GM21529 (cell line): ENCODE results near the gene HECW1.
"Not testable (repeated sequence)": the region's sequence is repeated elsewhere in the genome, so short reads cannot be mapped to it uniquely, and the experiment has no call there.

Experiments
- ATAC-seq: cut with Tn5 transposase; IDR thresholded peaks from one replicate; pipeline ENCODE4 v1.9.1; 2021; ENCODE audit not compliant: unreplicated experiment

The HECW1 gene

GRCh38 chr7:43460733-43461348 lies 348.4 kb downstream of the HECW1 start:
- ATAC-seq = no peak

GRCh38 chr7:43461349-43462024 lies 349.0 kb downstream of the HECW1 start:
- no peak for ATAC-seq

DNA sequence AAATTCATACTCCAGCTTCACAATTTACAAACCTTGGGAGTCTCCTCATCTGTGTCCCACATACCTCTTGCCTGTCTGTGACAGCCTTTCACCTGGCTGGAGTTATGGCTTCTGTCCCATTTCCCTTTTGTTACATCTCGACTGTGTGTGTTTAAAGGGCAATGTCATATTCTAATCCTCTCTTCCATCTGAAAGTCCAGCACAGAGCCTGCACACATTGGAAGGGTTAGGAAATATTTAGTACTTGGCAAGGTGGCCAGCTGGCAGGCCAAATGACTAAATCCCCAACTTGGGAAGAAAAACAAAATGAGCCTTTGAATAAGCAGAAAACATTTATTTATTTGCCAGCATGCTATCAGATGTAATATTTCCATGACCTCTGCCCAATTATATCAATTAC lies 350.4 kb downstream of the HECW1 start:
- no peak for ATAC-seq

GRCh38 chr7:43463401-43463980 lies 351.0 kb downstream of the HECW1 start:
- no peak for ATAC-seq

DNA sequence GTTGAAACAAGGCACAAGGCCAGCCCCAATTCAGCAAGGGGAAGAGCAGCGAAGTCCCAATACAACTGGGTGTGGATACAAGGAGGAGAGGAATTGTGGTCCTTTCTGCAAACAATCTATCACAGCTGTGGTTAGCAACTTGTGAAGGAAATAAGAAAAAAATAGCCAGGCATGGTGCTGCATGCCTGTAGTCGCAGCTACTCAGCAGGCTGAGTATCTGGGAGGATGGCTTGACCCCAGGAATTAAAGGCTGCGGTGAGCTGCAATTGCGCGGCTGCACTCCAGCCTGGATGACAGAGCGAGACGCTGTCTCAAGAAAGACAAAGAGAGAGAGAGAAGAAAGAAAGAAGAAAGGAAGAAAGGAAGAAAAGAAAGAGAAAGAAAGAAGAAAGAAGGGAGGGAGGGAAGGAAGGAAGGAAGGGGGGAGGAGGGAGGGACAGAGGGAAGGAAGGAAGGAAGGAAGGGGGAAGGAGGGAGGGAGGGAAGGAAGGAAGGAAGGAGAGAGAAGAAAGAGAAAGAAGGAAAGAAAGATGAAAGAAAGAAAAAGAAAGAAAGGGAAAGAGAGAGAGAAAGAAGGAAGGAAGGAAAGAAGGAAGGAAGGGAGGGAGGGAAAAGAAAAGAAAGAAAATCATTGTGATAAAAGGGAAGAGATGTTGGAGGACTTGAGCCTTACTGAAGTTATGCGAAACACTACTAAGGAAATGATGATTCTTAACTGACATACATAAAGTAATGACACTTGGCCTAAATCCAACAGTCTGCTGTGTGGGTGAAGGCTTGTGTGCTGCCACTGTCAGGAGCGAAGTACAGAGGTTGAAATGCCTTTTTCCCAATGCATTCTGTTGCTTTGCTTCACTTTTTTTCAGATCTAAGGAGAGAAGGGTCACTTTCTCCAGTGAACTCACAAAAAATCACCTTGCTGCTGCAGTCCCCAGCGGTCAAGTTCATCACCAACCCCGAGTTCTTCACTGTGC lies 353.4 kb downstream of the HECW1 start:
- ATAC-seq = no peak

- ATAC-seq = no peak
Measured at GRCh38 chr7:43467406-43467805, 355.0 kb downstream of the HECW1 start.

DNA sequence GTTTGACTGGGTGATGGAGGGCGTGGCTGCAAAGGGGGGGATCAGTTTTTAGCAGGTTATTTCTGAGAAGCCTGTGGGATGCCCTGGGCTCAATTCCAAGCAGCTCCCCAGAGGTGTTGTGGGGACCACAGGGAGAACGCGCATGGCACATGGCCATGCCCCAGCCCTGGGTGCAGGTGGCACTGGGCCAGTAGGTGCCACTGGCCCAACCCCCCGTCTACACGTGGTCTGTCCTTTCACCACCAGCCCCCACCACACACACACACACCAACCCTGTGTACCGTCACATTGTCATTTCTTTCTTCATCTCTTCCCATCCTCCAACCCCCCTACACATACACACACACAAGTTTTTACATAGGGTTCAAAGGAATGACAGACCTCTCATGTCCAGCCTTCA lies 355.4 kb downstream of the HECW1 start:
- no peak for ATAC-seq

DNA sequence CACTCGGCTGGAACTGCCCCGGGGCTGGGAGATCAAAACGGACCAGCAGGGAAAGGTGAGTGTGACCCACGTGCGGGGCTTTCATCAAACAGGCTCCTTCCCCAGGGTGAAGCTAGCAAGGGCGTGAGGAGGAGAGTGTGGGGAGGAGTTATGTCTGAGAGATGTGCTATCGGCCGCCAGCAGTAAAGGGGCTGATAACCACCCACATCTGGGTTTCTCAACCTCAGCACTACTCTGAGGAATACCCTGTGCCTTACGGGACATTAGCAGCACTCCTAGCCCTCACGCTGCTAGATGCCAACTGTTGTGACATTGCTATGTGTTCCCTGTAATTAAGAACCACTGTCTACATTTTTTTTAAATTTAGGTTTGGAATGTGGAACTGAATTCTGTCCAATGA lies 356.6 kb downstream of the HECW1 start:
- no peak for ATAC-seq

DNA sequence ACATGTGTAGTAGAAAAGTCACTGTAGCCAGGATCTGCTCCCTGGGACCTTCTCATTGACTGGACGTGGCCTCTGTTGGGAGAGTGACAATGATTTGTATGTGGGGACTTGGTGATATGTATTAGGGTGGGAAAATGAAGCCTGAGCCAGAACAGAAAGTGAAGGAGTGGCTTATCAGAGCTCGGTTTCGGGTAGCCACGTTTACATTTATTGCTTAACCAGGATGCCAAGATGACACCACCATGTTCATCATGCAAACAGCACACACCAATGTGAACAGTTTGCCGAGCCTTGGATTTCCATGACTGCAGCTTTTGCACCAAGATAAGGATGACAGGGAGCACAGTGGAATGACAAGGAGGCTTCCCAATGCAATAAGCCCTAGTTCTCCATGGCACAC lies 357.7 kb downstream of the HECW1 start:
- no peak for ATAC-seq

GRCh38 chr7:43475983-43476382 lies 363.5 kb downstream of the HECW1 start:
- no peak for ATAC-seq

- no peak for ATAC-seq
Measured at GRCh38 chr7:43476896-43477295, 364.4 kb downstream of the HECW1 start.

DNA sequence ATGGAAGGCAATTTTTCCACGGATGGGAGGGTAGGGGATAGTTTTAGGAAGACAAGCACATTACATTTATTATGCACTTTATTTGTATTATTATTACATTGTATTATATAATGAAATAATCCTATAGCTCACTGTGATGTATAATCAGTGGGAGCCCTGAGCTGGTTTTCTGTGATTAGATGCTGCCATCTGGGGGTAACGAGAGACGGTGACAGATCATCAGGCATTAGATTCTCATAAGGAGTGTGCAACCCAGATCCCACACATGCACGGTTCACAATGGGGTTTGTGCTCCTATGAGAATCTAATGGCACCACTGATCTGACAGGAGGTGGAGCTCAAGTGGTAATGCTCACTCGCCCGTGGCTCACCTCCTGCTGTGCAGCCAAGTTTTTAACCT lies 366.6 kb downstream of the HECW1 start:
- ATAC-seq = no peak

DNA sequence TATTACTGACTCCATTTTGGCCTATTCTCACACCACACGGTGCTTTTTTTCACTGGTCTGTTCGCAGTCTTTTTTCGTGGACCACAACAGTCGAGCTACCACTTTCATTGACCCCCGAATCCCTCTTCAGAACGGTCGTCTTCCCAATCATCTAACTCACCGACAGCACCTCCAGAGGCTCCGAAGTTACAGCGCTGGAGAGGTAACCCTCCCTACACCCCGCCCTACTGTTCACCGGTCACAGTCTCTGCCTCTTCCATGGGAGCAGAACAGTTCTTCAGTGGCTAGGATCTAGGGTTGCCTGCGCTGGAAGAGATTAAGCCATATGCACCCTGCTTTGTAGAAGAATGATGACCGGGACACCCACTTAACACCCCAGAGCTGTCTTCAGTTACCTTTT lies 367.1 kb downstream of the HECW1 start:
- ATAC-seq = no peak

DNA sequence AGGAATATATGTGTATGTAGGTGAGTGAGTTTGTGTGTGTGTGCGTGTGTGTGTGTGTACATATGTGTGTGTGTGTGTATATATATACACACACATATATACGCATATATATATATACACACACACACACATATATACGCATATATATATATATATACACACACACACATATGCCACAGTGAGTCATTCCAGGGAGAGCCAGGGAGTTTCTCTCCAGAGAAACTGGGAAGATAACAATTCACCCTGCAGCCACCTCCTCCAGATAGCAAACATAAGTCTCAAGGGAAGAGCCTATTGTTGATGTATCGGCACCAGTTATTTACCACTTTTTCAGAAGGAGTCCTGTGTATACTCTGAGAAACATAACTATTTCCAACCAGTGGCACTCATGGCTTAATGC lies 368.1 kb downstream of the HECW1 start:
- ATAC-seq = no peak

DNA sequence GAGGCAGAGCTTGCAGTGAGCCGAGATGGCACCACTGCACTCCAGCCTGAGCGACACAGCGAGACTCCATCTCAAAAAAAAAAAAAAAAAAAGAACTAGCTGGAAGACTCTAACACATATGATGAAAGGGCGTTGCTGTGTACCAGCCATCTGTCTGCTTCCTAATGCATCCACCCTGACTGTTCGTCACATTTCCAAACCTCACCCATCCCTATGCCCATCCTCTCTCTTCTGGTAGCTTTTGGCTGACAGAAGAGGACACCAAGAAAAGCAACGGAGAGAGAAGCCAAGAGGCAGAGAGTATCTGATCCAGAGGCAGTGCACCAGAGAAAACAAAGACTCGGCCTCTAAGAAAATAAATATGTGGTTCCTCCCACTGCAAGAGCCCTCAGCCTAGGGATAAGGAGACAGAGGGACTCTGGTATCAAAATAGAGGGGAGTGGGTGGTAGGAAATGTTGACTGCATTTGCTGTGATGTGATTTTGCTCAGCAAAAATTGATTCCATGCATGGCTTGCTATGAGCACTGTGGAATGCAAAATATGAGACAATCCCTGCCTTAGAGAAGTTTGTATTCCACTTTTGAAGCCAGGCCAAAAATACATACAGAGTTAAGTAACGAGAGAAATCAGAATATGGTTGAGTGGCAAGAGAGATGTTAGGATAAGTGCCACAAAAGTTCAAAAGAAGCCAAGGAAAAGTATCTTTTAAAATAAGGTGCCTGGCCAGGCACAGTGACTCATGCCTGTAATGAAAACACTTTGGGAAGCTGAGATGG lies 369.6 kb downstream of the HECW1 start:
- no peak for ATAC-seq

- no peak for ATAC-seq
Measured at GRCh38 chr7:43482679-43483252, 370.3 kb downstream of the HECW1 start.

DNA sequence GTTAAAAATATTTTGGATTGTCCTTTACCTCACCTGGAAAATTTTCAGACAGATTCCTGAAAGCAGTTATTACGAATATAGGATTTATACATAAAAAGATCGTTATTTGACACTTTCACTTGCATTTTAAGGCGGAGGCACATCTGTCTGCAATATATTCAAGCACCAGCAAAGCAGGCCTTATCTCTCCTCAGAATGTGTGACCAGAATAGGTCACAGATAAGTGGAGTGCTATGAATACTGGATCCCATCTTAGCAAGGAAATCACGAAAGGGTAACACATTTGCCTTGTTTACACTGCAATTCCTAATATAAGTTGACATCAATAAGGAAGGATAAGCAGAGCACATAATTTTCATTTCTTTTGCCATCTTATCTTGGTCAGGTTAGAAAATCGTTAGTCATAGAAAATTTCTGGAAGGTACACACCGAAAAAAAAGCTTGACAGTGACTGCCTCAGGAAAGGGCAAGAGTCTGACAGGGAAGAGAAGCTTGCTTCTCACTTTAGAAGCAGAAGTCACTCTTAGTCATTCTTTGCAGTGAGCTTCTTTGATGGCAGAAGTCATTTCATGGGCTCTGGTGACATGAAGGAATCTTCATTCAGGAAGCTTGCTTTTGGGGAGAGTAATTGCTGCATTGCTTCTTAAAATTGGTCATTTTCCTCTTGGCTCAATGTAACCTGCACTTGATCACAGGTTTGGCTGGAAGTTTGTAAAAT lies 372.4 kb downstream of the HECW1 start:
- no peak for ATAC-seq

GRCh38 chr7:43485580-43485979 lies 373.1 kb downstream of the HECW1 start:
- ATAC-seq = no peak

DNA sequence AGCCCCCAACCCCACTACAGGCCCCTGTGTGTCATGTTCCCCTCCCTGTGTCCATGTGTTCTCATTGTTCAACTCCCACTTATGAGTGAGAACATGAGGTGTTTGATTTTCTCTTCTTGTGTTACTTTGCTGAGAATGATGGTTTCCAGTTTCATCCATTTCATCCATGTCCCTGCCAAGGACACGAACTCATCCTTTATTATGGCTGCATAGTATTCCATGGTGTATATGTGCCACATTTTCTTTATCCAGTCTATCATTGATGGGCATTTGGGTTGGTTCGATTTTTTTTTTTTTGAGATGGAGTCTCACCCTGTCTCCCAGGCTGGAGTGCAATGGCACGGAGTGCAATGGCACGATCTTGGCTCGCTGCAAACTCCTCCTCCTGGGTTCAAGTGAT lies 373.6 kb downstream of the HECW1 start:
- ATAC-seq = not testable (repeated sequence)

GRCh38 chr7:43486634-43487033 lies 374.2 kb downstream of the HECW1 start:
- ATAC-seq = no peak
